Adrenal gland (tissue), 5 donors: ENCODE measurements around the gene TDRD7.

Experiments used
- CTCF ChIP-seq, 6 experiments: fragments of 450-650 bp in 4 of 6; fragments of 200-600 bp in 2 of 6; sonication (generic) in 1 of 6; IDR thresholded peaks; 1 replicate in 5 of 6; 2 replicates in 1 of 6; pipeline versions ENCODE4 v1.5.1 to v1.8.0; 2016 to 2021; ENCODE audit warnings: antibody characterized with exemption in 6 of 6, mild to moderate bottlenecking in 2 of 6, moderate library complexity in 1 of 6
- POLR2A ChIP-seq, 2 donors: fragments of 450-650 bp; IDR thresholded peaks; one replicate each; pipeline ENCODE4 v1.6.1; 2017; ENCODE audit warnings: antibody characterized with exemption in 2 of 2, mild to moderate bottlenecking in 2 of 2, moderate library complexity in 1 of 2
- donor health status: DM: no; HTN: no; CAD: no.

- TF ChIP-seq CTCF (IDR thresholded peaks at IDR 0.05): no peak
- TF ChIP-seq POLR2A (IDR thresholded peaks at IDR 0.05): no peak
These were observed 46.3 kb upstream of the TDRD7 start for GRCh38 chr9:97365634-97366033.
